Activated gamma-delta T cell (primary cell): ENCODE results near the gene SPATA31C2.
"Not testable (repeated sequence)": the region's sequence is repeated elsewhere in the genome, so short reads cannot be mapped to it uniquely, and the experiment has no call there.

Source experiments
- DNase-seq: peaks from one replicate; lab custom pipeline; 2025; lab: John Stamatoyannopoulos, UW

The SPATA31C2 gene

GRCh38 chr9:88127700-88128300 lies 10.5 kb downstream of the SPATA31C2 start:
- DNase-seq = not testable (repeated sequence)

GRCh38 chr9:88123413-88123812 lies 14.9 kb downstream of the SPATA31C2 start:
- DNase-seq = not testable (repeated sequence)

DNA sequence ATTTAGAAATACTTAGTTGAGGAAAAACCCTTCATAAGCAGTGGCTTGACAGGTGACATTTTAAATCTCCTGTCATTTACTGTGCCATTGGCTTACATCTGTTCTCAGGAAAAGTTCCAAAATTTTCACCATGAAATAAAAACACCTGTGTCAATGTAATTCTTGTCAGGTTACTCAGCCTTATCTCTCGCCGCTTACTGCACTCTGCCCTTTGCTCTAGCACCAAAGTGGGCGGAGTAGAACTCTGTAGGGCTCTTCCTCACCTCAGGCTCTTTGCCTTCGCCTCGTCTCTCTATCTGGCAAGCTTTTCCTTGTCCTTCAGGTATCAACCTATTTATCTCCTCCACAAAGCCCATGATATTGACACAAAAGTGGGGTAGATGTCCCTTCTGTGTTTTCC lies 20.2 kb downstream of the SPATA31C2 start:
- DNase-seq = not testable (repeated sequence)

DNA sequence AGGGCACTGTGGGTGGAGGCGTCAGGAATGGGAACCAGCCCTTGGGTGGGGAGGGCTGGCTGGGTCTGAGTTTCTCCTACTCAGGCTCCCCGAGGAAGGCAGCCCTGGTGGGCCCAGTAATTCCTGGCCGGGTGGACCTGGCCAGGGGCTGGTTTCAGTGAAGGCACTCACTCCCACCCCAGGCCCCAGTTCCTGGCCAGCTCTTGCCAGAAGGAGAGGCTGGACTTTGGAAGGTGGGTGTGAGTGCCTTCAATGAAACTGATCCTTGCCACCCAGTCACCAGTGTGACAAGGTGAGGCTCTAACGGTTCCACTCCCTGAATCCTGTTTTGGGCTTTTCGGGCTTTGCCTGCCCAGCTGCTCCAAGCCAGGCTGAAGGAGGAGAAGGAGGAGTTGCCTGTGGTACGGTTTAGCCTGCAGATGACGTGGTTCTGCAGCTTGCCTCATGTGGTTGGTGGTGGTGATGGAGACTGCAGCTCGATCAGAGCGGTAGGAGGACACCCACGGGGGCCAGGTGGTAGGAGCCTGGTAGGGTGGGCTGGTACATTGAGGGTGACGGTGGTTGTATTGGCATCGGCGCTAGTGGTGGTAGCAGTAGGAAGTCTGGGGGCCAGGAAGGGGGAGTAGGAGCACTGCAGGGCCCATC lies 23.2 kb downstream of the SPATA31C2 start:
- DNase-seq = not testable (repeated sequence)

DNA sequence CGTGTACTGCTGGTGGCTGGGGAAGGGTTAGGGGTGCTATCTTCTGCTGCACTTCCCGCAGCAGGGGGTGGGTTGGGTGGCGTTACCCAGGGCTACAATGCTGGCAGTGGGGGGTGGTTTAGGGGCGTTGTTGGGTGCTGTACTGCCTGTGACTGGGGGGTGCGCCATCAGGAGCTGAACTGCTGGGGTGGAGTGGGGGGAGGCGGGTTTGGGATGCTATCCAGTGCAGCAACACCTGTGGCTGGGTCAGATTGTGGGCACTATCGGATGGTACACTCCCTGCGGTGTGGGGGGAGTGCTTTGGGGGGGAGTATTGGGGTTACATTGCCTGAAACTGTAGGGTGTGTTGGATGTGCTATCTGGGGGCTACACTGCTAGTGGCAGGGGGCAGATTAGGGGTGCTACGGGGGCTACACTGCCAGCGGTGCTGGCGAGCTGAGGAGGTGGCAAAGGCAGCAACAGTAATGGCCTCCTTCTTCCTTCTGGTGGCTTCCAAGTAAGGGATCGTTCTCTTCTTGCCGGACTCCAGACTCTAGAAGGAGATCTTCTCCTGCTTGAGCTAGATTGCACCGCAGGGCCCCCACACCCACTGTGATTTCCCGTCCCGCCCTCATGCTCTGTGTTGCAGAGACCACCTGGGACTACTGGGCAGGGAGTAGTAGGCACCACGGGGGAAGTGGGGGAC lies 23.9 kb downstream of the SPATA31C2 start:
- not testable (repeated sequence) for DNase-seq

DNA sequence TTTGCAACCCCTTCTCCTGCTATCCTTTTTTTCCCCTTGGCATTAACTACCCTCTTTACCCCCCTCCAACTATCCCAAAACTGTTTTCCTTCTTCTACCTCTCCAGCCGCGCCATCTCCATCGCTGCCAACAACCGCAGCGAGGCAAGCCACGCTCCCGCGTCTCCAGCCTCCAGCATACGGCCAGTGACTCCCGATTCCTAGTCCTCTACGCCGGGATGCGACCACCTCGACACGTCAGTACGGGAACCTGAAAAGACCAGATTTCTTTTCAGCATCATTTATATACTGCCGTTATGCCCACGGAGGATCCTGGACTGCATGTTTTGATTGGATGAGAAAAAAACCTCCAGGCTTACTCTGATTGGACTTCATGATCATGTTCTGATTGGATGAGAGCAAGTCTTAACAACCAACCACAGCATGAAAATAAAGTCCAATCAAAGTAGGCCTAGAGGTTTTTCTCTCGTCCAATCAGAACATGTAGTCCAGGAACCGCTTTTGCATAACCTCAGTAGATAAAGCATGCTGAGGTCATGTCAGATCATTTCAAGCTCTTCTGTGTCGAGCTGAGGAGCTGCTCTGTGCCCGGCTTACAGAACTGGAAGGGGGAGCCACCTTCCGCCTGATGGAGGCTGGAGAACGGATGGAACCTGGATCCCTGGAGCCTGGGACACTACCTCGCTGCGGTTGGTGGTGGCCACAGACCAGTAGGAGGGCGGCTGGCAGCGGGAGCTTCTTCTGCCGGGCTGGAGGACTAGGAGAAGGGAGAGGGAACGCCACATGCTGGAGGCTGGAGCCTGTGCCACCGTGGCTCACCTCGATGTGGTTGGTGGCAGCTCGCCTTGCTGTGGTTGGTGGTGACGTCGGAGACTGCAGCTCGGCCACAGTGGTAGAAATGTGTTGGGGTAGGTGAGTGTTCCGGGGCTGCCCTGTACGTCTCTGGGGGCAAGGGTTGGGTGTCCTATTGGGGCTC lies 24.8 kb downstream of the SPATA31C2 start:
- not testable (repeated sequence) for DNase-seq

- no peak for DNase-seq
Measured at GRCh38 chr9:88110026-88110425, 28.2 kb downstream of the SPATA31C2 start.

DNA sequence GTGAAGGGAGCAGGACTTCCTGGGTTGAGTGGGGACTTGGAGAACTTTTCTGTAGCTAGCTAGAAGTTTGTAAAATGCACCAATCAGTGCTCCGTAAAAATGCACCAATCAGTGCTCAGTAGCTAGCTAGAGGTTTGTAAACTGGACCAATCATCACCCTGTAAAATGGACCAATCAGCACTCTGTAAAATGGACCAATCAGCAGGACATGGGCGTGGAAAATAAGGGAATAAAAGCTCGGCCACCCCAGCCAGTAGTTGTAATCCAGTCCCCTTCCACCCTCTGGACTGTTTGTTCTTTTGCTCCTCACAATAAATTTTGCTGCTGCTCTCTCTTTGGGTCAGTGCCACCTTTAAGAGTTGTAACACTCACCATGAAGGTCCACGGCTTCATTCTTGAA lies 29.5 kb downstream of the SPATA31C2 start:
- DNase-seq = no peak

DNA sequence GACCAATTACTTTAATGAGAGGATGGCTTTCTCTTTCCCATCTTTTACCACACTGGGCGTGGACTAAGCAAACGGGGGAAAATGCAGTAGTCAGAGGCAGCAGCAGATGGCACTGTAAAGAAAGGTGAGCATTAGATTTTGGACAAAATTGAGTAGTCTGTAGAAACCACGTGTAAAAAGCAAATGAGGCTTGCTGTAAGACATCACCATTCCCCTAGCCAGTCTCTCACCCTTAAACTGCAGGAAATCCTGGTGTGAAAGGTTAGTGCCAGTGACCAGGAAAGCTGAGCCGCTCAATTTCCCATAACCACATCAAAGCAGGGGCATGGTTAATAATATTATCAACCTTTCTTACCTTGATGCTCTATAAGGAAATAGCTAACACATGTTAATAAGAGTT lies 31.8 kb downstream of the SPATA31C2 start:
- no peak for DNase-seq

- no peak for DNase-seq
Measured at GRCh38 chr9:88092797-88093331, 45.4 kb downstream of the SPATA31C2 start.

DNA sequence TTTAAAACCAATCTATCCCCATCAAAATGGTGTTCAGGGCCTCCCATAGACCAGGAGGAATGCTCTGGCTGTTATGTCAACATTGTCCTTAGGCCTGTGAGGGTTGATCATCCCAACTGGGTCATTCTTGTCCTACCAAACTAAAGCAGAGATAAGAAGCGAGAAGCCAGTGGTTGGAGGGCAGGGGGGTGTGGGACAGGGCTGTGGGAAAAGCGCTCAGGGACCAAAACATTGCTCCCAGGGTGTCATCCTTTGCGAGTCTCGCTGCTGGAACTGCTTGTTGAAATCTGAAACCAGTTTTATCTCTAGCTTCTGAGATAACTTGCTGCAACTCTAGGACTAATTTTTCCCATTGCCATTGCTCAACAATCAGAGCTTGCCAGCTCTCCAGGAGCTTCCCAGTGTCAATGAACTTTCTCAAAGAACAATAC lies 48.1 kb downstream of the SPATA31C2 start:
- no peak for DNase-seq

GRCh38 chr9:88087906-88088305 lies 50.4 kb downstream of the SPATA31C2 start:
- DNase-seq = no peak

DNA sequence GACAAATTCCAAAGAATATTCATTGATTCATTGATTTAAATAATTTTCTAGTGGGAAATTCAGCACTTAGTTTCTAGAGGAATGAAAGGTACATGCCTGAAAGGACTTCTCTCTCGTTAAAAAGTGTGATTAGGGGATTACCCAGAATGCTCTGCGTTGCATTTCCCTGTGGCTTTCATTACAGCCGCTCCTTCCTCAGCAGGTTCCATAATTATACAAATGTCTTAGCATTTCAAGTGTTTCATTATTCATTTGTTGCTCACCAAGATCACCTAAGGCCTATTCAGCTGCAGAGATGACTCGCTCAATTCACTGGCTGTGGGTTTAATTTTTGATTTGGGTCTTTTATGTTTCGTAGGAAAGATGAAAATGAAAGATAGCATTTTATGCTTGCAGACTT lies 52.8 kb downstream of the SPATA31C2 start:
- DNase-seq = no peak

GRCh38 chr9:88084357-88085183 lies 53.7 kb downstream of the SPATA31C2 start:
- no peak for DNase-seq
